Neuronal stem cell (in vitro differentiated cells): ENCODE data around the gene ZNF215.
"Not testable (repeated sequence)": the region's sequence is repeated elsewhere in the genome, so short reads cannot be mapped to it uniquely, and the experiment has no call there.

Experiments used
- DNase-seq: peaks from one replicate; pipeline ENCODE4 v3.0.0-alpha.2; 2013; ENCODE audit warnings: low spot score
- H2AFZ ChIP-seq: one replicate; pipeline ENCODE4 v1.6.1; 2013; ENCODE audit warnings: mild to moderate bottlenecking, low read length, inconsistent platforms
- H2AK5ac ChIP-seq: 2 replicates; pipeline ENCODE4 v1.6.1; 2013; ENCODE audit warnings: low read depth, mild to moderate bottlenecking, inconsistent platforms, low read length, moderate library complexity, mixed read lengths
- H2BK120ac ChIP-seq: 2 replicates; pipeline ENCODE4 v1.6.1; 2013; ENCODE audit warnings: low read depth, mild to moderate bottlenecking, inconsistent platforms, low read length, moderate library complexity, mixed read lengths
- H2BK12ac ChIP-seq: one replicate; pipeline ENCODE4 v1.6.1; 2013; ENCODE audit warnings: low read length, inconsistent platforms
- H2BK15ac ChIP-seq: 2 replicates; pipeline ENCODE4 v1.6.1; 2013; ENCODE audit warnings: mild to moderate bottlenecking, low read length, inconsistent platforms, mixed read lengths
- H2BK5ac ChIP-seq: one replicate; pipeline ENCODE4 v1.6.1; 2013; ENCODE audit warnings: inconsistent platforms, mild to moderate bottlenecking, low read length, moderate library complexity
- H3K14ac ChIP-seq: one replicate; pipeline ENCODE4 v1.6.1; 2013; ENCODE audit warnings: low read length, inconsistent platforms
- H3K18ac ChIP-seq: 2 replicates; pipeline ENCODE4 v1.6.1; 2013; ENCODE audit warnings: low read length, inconsistent platforms
- H3K23ac ChIP-seq: 2 replicates; pipeline ENCODE4 v1.6.1; 2013; ENCODE audit warnings: low read depth, mild to moderate bottlenecking, mixed read lengths, low read length, inconsistent platforms; ENCODE audit not compliant: poor library complexity
- H3K27ac ChIP-seq: replicated peaks from 3 replicates; pipeline ENCODE4 v1.5.1; 2013; ENCODE audit warnings: low read length, inconsistent platforms
- H3K27me3 ChIP-seq, 3 experiments: 2 replicates each; pipeline ENCODE4 v1.6.1; 2013; ENCODE audit warnings: low read length in 3 of 3, mild to moderate bottlenecking in 2 of 3, inconsistent platforms in 1 of 3, low read depth in 1 of 3, mixed read lengths in 1 of 3, moderate library complexity in 1 of 3; ENCODE audit not compliant: control insufficient read depth in 3 of 3, insufficient read depth in 3 of 3
- H3K36me3 ChIP-seq, 2 donors: replicated peaks in 1 of 2; 2 replicates each; pipeline ENCODE4 v1.6.1; 2013; ENCODE audit warnings: low read length in 2 of 2; ENCODE audit not compliant: control insufficient read depth in 2 of 2, insufficient read depth in 2 of 2
- H3K4ac ChIP-seq: 2 replicates; pipeline ENCODE4 v1.6.1; 2013; ENCODE audit warnings: inconsistent platforms, mild to moderate bottlenecking, low read length, moderate library complexity
- H3K4me1 ChIP-seq, 2 donors: 1 replicate in 1 of 2; 2 replicates in 1 of 2; pipeline ENCODE4 v1.6.1; 2013; ENCODE audit warnings: low read length in 2 of 2, low read depth in 1 of 2; ENCODE audit not compliant: control insufficient read depth in 2 of 2, insufficient read depth in 1 of 2
- H3K4me2 ChIP-seq: one replicate; pipeline ENCODE4 v1.6.1; 2013; ENCODE audit warnings: mild to moderate bottlenecking, low read length, inconsistent platforms; ENCODE audit not compliant: insufficient read depth, poor library complexity, severe bottlenecking
- H3K4me3 ChIP-seq, 2 donors: 2 replicates each; pipeline ENCODE4 v1.5.1; 2013; ENCODE audit warnings: low read length in 2 of 2, mild to moderate bottlenecking in 2 of 2, inconsistent platforms in 1 of 2, moderate library complexity in 1 of 2
- H3K79me1 ChIP-seq: one replicate; pipeline ENCODE4 v1.6.1; 2013; ENCODE audit warnings: low read depth, mild to moderate bottlenecking, inconsistent platforms, low read length, moderate library complexity
- H3K9ac ChIP-seq: one replicate; pipeline ENCODE4 v1.6.1; 2013; ENCODE audit warnings: mild to moderate bottlenecking, low read depth, low read length, inconsistent platforms; ENCODE audit not compliant: poor library complexity
- H3K9me3 ChIP-seq, 2 donors: replicated peaks in 1 of 2; 2 replicates each; pipeline versions ENCODE3 to v1.6.1; 2013; ENCODE audit warnings: low read length in 2 of 2, mild to moderate bottlenecking in 2 of 2, inconsistent platforms in 1 of 2, low read depth in 1 of 2, mixed read lengths in 1 of 2, moderate library complexity in 1 of 2; ENCODE audit not compliant: control insufficient read depth in 2 of 2, insufficient read depth in 1 of 2
- H4K8ac ChIP-seq: one replicate; pipeline ENCODE4 v1.6.1; 2013; ENCODE audit warnings: low read depth, mild to moderate bottlenecking, inconsistent platforms, low read length, moderate library complexity
- H4K91ac ChIP-seq: one replicate; pipeline ENCODE4 v1.6.1; 2013; ENCODE audit warnings: low read length, low read depth, mild to moderate bottlenecking, inconsistent platforms; ENCODE audit not compliant: poor library complexity
- WGBS, 2 donors: extraction: QIAGEN DNeasy Blood & Tissue Kit; methylation state at CpG; one replicate each; pipeline ENCODE4 v1.1.7; 2013; ENCODE audit warnings: missing lambda C conversion rate in 2 of 2, mixed read lengths in 1 of 2; ENCODE audit not compliant: insufficient read length in 2 of 2, insufficient replicate concordance in 1 of 2; ENCODE audit errors: extremely low coverage in 2 of 2; 5-methylcytosine and 5-hydroxymethylcytosine counted together

ZNF215 gene

GRCh38 chr11:6954248-6954647, 28.0 kb downstream of the ZNF215 start:
- not testable (repeated sequence) for H3K23ac ChIP-seq, H3K27me3 ChIP-seq, H2BK15ac ChIP-seq, H2BK5ac ChIP-seq, H3K9me3 ChIP-seq, H2BK12ac ChIP-seq, DNase-seq, H3K4ac ChIP-seq, H3K4me3 ChIP-seq, H3K9ac ChIP-seq, H3K27ac ChIP-seq, H3K4me2 ChIP-seq, H2BK120ac ChIP-seq, H3K14ac ChIP-seq, H3K79me1 ChIP-seq, H3K18ac ChIP-seq, H2AK5ac ChIP-seq, H3K4me1 ChIP-seq, H4K91ac ChIP-seq, H4K8ac ChIP-seq, H2AFZ ChIP-seq
- no CpG with 5 or more reads among the region's 10 CpGs for WGBS, 2 donors
- peaks cover 4 to 23% of the 10 kb centered on the region in 2 donors for H3K36me3 ChIP-seq

GRCh38 chr11:6962141-6962540, 35.9 kb downstream of the ZNF215 start:
- Histone ChIP-seq H3K27me3 (no peaks in the 10 kb centered on the region), H3K79me1 (no peaks in the 10 kb centered on the region), H2AFZ (no peak overlapping the region), H4K91ac (no peak overlapping the region), H3K36me3 (peaks cover 2 to 6% of the 10 kb centered on the region in 2 donors), H3K9ac (no peak overlapping the region), H3K4me2 (no peak overlapping the region), H2BK15ac (no peak overlapping the region), H2BK120ac (no peak overlapping the region), H2AK5ac (no peak overlapping the region), H2BK12ac (no peak overlapping the region), H3K18ac (no peak overlapping the region), H4K8ac (no peak overlapping the region), H3K27ac (no peak overlapping the region), H3K23ac (no peak overlapping the region), H3K4ac (no peak overlapping the region), H3K14ac (no peak overlapping the region), H2BK5ac (no peak overlapping the region), H3K4me1 (no peaks in the 10 kb centered on the region), H3K9me3 (no peaks in the 10 kb centered on the region), H3K4me3 (no peak overlapping the region)
- no peak for DNase-seq

DNA sequence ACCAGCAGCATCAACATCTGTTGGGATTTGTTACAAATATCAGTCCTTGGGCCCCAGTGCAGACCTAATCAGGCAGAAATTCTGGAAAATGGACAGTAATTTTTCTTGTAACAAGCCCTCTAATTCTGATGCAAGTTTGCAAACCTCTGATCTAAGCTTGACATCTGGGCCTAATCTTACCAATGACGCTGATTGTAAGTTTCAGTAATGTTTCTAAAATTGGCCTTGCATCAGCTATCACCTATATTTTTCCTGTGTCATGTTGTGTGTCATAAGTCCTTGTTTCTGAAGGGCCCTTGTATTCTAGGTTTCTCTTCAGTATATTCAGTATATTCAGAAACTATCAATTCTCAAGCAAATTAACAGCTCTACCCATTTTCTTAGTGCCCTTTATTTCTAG, 36.4 kb downstream of the ZNF215 start:
- H3K4me2 ChIP-seq, result no peak overlapping the region
- no peak overlapping the region for H3K14ac ChIP-seq
- H3K23ac ChIP-seq, result no peak overlapping the region
- peaks cover under 1 to 4% of the 10 kb centered on the region in 2 donors for H3K36me3 ChIP-seq
- H2BK5ac ChIP-seq, result no peak overlapping the region
- no peak overlapping the region for H3K4me3 ChIP-seq
- H4K91ac ChIP-seq, result no peak overlapping the region
- no peaks in the 10 kb centered on the region for H3K27me3 ChIP-seq
- H2BK120ac ChIP-seq, result no peak overlapping the region
- H3K79me1 ChIP-seq, result no peaks in the 10 kb centered on the region
- no peaks in the 10 kb centered on the region for H3K9me3 ChIP-seq
- H2BK12ac ChIP-seq, result no peak overlapping the region
- H3K9ac ChIP-seq, result no peak overlapping the region
- H3K4me1 ChIP-seq, result no peaks in the 10 kb centered on the region
- H4K8ac ChIP-seq, result no peak overlapping the region
- no peak overlapping the region for H2BK15ac ChIP-seq
- no peak overlapping the region for H3K18ac ChIP-seq
- no peak for DNase-seq
- H2AK5ac ChIP-seq, result no peak overlapping the region
- H2AFZ ChIP-seq, result no peak overlapping the region
- no peak overlapping the region for H3K27ac ChIP-seq
- WGBS, 2 donors, result no CpG with 5 or more reads among the region's 1 CpG
- H3K4ac ChIP-seq, result no peak overlapping the region

DNA sequence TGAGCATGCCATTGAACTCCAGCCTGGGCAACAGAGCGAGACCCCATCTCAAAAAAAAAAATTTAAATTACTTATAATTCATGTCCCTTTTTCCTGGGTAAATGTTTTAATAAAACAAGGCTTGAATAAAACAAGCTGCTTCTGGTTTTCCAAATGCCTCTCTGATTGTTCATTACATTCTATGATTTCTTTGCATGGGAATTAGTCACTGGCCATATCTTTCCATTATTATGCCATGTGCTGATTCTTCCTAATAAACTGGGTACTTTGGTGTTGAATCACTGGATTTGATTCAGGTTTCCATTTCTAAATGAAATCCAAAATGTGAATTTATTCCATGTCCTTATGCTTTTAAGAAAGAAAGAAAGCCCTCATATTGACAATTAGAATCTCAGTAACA, 42.6 kb downstream of the ZNF215 start:
- Histone ChIP-seq H3K9ac (no peak overlapping the region), H4K8ac (no peak overlapping the region), H3K18ac (no peak overlapping the region), H2BK15ac (no peak overlapping the region), H3K36me3 (no peaks in the 10 kb centered on the region), H2BK120ac (no peak overlapping the region), H3K27me3 (no peaks in the 10 kb centered on the region), H3K23ac (no peak overlapping the region), H3K4me1 (no peaks in the 10 kb centered on the region), H2BK12ac (no peak overlapping the region), H3K79me1 (no peaks in the 10 kb centered on the region), H3K4me2 (no peak overlapping the region), H2BK5ac (no peak overlapping the region), H3K4ac (no peak overlapping the region), H2AK5ac (no peak overlapping the region), H3K9me3 (no peaks in the 10 kb centered on the region), H3K4me3 (no peak overlapping the region), H3K14ac (no peak overlapping the region), H3K27ac (no peak overlapping the region), H4K91ac (no peak overlapping the region), H2AFZ (no peak overlapping the region)
- no CpG with 5 or more reads among the region's 1 CpG for WGBS, 2 donors
- no peak for DNase-seq
